Measurements from ENCODE around the gene TMC1.

GRCh38 chr9:72477930-72478518, 43.4 kb upstream of the TMC1 start:
- TF ChIP-seq CTCF (IDR thresholded peaks at IDR 0.05) (no peak), EP300 (IDR thresholded peaks at IDR 0.05; ENCODE audit: low read depth) (no peak), POLR2A (IDR thresholded peaks at IDR 0.05) (no peak), POLR2AphosphoS5 (IDR thresholded peaks at IDR 0.05) (peak in 2 of 3 donors; percentile 36 to 42)

Data from transverse colon (tissue), 4 donors.